GM12865 (cell line): ENCODE results near the gene AP4M1.

Experiments
- DNase-seq: peaks from one replicate; pipeline ENCODE4 v3.0.0; 2010; ENCODE audit warnings: low read depth
- H3K4me3 ChIP-seq: 2 replicates; pipeline ENCODE4 v1.5.1; 2011; ENCODE audit warnings: mild to moderate bottlenecking, low read depth, low read length, control low read depth
- TF ChIP-seq, protein P1 (sequence below): IDR thresholded peaks from 2 replicates; pipeline ENCODE4 v1.5.1; 2011; ENCODE audit warnings: low read length, control low read depth, low read depth, inconsistent platforms; ENCODE audit not compliant: insufficient read depth; ENCODE audit errors: missing control alignments

AP4M1 gene

DNA sequence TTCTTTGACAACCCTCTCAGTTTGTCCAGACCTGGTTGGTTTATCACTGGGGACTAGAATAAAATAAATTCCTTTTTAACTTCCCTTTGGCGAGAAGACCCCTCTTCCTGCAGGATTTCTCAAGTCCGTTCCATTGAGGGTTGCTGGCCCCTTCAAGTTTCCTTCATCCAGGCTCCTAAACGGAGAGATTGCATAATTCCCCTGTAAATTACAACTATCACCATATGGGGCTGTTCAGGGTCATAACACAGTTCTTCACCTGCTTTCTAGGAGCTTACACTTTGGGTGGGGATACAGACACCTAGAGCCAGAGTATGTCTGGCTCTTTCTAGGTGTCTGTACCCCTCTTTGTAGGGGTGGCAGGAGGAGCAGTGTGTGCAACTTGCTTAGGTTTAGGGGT is 15.9 kb upstream of the AP4M1 start:
- TF ChIP-seq, protein P1, sequence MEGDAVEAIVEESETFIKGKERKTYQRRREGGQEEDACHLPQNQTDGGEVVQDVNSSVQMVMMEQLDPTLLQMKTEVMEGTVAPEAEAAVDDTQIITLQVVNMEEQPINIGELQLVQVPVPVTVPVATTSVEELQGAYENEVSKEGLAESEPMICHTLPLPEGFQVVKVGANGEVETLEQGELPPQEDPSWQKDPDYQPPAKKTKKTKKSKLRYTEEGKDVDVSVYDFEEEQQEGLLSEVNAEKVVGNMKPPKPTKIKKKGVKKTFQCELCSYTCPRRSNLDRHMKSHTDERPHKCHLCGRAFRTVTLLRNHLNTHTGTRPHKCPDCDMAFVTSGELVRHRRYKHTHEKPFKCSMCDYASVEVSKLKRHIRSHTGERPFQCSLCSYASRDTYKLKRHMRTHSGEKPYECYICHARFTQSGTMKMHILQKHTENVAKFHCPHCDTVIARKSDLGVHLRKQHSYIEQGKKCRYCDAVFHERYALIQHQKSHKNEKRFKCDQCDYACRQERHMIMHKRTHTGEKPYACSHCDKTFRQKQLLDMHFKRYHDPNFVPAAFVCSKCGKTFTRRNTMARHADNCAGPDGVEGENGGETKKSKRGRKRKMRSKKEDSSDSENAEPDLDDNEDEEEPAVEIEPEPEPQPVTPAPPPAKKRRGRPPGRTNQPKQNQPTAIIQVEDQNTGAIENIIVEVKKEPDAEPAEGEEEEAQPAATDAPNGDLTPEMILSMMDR: no peak
- no peak overlapping the region for H3K4me3 ChIP-seq
- DNase-seq: no peak

- TF ChIP-seq, protein P1: no peak
- no peak overlapping the region for H3K4me3 ChIP-seq
- DNase-seq: no peak
These were observed 14.2 kb upstream of the AP4M1 start for GRCh38 chr7:100087055-100087750.

GRCh38 chr7:100088095-100088620 is 13.3 kb upstream of the AP4M1 start:
- H3K4me3 ChIP-seq: peak overlapping the region; percentile 88
- no peak for DNase-seq
- TF ChIP-seq, protein P1: no peak

DNA sequence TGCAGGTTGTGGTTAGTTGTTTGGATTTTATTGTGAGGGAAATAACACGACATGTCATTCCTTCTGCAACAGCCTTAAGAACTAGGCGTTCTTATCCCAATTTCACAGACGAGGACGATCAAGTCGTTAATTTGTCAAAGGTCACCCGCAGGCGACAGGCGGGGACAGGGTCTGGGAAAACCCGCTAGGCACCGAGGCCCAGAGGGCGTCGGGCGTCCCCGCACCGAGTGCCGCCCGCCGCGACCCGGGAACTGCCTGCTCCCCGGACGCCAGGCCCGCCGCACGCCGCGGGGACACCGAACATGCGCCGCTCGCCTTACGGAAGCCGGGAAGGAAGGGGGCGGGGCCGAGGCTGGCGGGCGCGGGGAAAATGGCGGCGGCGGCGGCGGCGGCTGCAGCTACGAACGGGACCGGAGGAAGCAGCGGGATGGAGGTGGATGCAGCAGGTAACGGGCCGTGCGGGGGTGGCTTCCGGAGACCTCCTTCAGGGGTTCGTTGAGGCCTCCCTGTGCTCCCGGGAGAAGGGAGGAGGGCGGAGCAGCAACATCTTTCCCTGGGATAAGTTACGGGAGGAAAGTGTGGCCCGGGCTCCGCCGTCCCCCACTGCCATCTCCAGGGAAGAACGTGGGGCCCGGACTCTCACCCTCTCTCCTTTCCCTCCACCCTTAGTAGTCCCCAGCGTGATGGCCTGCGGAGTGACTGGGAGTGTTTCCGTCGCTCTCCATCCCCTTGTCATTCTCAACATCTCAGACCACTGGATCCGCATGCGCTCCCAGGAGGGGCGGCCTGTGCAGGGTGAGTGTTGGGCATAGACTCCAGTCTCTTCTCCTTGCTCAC is 12.6 kb upstream of the AP4M1 start, which contains the start of gene COPS6:
TSS of gene COPS6 (plus strand) at position 349 of the 837 bp plus-strand sequence. CDS start at position 371, 22 bp downstream.
- DNase-seq: peak; percentile 90
- TF ChIP-seq, protein P1: no peak
- H3K4me3 ChIP-seq: peak within 1 kb of the TSS; percentile 88

GRCh38 chr7:100089458-100090196 is 11.8 kb upstream of the AP4M1 start:
- no peak for DNase-seq
- TF ChIP-seq, protein P1: no peak
- peak overlapping the region; percentile 88 for H3K4me3 ChIP-seq

GRCh38 chr7:100090527-100091410 is 10.7 kb upstream of the AP4M1 start:
- TF ChIP-seq, protein P1: no peak

More at GRCh38 chr7:100090527-100091410, 10.7 kb upstream of the AP4M1 start:
- no peak for DNase-seq
- H3K4me3 ChIP-seq: no peak overlapping the region
